ENCODE measurements around the gene NRDC. TPM values are rescaled to one million over a fixed set of nuclear protein-coding genes. Genes with fewer than 3 reads are reported as not detected.

The NRDC gene
- total RNA-seq, 4 donors from 2014 or later: 97.8 to 154 (median 115) TPM

DNA sequence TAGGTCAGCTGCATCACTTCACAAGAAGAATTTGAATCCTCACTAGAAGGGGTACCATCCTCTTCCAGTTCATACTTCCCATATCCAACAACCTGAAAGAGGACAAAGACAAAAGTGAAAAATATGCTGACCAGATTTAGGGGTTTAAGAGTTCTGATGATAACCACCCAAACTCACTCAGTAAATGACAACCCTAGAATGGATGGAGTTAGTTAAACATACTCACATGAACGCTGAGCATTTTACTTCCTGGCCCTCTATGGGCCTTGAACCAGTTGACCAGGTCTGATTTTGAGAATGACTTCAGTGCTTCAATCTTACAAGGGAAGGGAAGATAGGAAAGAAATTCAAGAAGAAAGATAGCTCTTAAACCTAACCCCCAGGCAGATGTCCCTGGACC, 89.2 kb downstream of the NRDC start:
- 89% methylated on average over 1 of the region's 1 CpG for WGBS
- Histone ChIP-seq H3K9me3 (no peaks in the 10 kb centered on the region), H3K4me3 (no peak overlapping the region), H3K36me3 (peaks cover 100% of the 10 kb centered on the region), H3K4me1 (no peaks in the 10 kb centered on the region), H3K27me3 (no peaks in the 10 kb centered on the region), H3K27ac (no peak overlapping the region)
- no peak for DNase-seq (ENCODE audit: low spot score in 2 of 2)
- TF ChIP-seq, protein P1, sequence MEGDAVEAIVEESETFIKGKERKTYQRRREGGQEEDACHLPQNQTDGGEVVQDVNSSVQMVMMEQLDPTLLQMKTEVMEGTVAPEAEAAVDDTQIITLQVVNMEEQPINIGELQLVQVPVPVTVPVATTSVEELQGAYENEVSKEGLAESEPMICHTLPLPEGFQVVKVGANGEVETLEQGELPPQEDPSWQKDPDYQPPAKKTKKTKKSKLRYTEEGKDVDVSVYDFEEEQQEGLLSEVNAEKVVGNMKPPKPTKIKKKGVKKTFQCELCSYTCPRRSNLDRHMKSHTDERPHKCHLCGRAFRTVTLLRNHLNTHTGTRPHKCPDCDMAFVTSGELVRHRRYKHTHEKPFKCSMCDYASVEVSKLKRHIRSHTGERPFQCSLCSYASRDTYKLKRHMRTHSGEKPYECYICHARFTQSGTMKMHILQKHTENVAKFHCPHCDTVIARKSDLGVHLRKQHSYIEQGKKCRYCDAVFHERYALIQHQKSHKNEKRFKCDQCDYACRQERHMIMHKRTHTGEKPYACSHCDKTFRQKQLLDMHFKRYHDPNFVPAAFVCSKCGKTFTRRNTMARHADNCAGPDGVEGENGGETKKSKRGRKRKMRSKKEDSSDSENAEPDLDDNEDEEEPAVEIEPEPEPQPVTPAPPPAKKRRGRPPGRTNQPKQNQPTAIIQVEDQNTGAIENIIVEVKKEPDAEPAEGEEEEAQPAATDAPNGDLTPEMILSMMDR (IDR thresholded peaks at IDR 0.05): no peak
- TF ChIP-seq POLR2AphosphoS5 (IDR thresholded peaks at IDR 0.05) (no peak), EP300 (IDR thresholded peaks at IDR 0.05) (no peak), POLR2A (IDR thresholded peaks at IDR 0.05) (no peak)

GRCh38 chr1:51788938-51789337, 89.6 kb downstream of the NRDC start:
- TF ChIP-seq POLR2A (IDR thresholded peaks at IDR 0.05) (no peak), EP300 (IDR thresholded peaks at IDR 0.05) (no peak), POLR2AphosphoS5 (IDR thresholded peaks at IDR 0.05) (no peak)
- TF ChIP-seq, protein P1 (IDR thresholded peaks at IDR 0.05): no peak
- Histone ChIP-seq H3K27me3 (no peaks in the 10 kb centered on the region), H3K4me1 (no peaks in the 10 kb centered on the region), H3K4me3 (no peak overlapping the region), H3K9me3 (no peaks in the 10 kb centered on the region), H3K27ac (no peak overlapping the region), H3K36me3 (peaks cover 100% of the 10 kb centered on the region)
- WGBS: 69% methylated on average over 2 of the region's 2 CpGs
- DNase-seq (ENCODE audit: low spot score in 2 of 2): no peak

DNA sequence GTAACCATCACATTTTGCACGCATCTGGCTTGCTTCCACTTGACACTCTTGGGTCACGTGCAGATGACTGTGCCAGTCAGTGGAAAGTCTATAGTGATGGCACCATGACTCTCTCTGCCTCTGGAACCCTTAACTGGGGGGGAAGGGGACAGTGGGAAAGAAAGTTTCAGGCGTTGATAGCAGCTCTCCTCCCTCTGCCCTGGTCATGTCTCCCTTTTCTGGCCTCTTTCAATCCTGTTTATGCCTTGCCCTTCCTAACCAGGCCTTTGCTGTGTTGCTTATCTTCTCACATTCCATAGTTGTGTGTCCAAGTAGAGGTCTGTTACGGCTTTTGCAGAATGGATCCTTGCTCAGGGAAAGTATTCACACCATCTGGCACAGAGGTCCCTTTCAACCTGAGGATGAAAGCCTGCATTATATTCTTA, 93.5 kb downstream of the NRDC start:
- Histone ChIP-seq H3K9me3 (no peaks in the 10 kb centered on the region), H3K4me3 (no peak overlapping the region), H3K36me3 (peaks cover 91% of the 10 kb centered on the region), H3K4me1 (no peaks in the 10 kb centered on the region), H3K27ac (no peak overlapping the region), H3K27me3 (no peaks in the 10 kb centered on the region)
- TF ChIP-seq EP300 (IDR thresholded peaks at IDR 0.05): no peak
- TF ChIP-seq, protein P1 (IDR thresholded peaks at IDR 0.05): no peak
- TF ChIP-seq POLR2A (IDR thresholded peaks at IDR 0.05): no peak
- no peak for TF ChIP-seq POLR2AphosphoS5 (IDR thresholded peaks at IDR 0.05)
- WGBS: 87% methylated on average over 4 of the region's 4 CpGs
- DNase-seq (ENCODE audit: low spot score in 2 of 2): no peak

GRCh38 chr1:51780927-51781326, 97.6 kb downstream of the NRDC start:
- no peaks in the 10 kb centered on the region for H3K9me3 ChIP-seq
- H3K4me1 ChIP-seq: no peaks in the 10 kb centered on the region
- no peak overlapping the region for H3K4me3 ChIP-seq
- peaks cover 73% of the 10 kb centered on the region for H3K36me3 ChIP-seq
- no peaks in the 10 kb centered on the region for H3K27me3 ChIP-seq
- DNase-seq (ENCODE audit: low spot score in 2 of 2): no peak
- TF ChIP-seq, protein P1 (IDR thresholded peaks at IDR 0.05): no peak
- no peak for TF ChIP-seq POLR2AphosphoS5 (IDR thresholded peaks at IDR 0.05)
- no peak for TF ChIP-seq POLR2A (IDR thresholded peaks at IDR 0.05)
- no peak for TF ChIP-seq EP300 (IDR thresholded peaks at IDR 0.05)
- H3K27ac ChIP-seq: no peak overlapping the region
- WGBS: 96% methylated on average over 3 of the region's 3 CpGs

- no peaks in the 10 kb centered on the region for H3K4me1 ChIP-seq
- DNase-seq (ENCODE audit: low spot score in 2 of 2): no peak
- no peak for TF ChIP-seq EP300 (IDR thresholded peaks at IDR 0.05)
- TF ChIP-seq POLR2A (IDR thresholded peaks at IDR 0.05): no peak
- TF ChIP-seq, protein P1 (IDR thresholded peaks at IDR 0.05): no peak
- no peak for TF ChIP-seq POLR2AphosphoS5 (IDR thresholded peaks at IDR 0.05)
- H3K36me3 ChIP-seq: peaks cover 58% of the 10 kb centered on the region
- no peaks in the 10 kb centered on the region for H3K9me3 ChIP-seq
- no peak overlapping the region for H3K27ac ChIP-seq
- H3K27me3 ChIP-seq: no peaks in the 10 kb centered on the region
- H3K4me3 ChIP-seq: no peak overlapping the region
Measured at GRCh38 chr1:51776408-51776807, 102.1 kb downstream of the NRDC start.

Data from suprapubic skin (tissue), 4 donors.